Rectal smooth muscle tissue (tissue), 1 donor: ENCODE results near the gene RNF4.
"Not testable (repeated sequence)": the region's sequence is repeated elsewhere in the genome, so short reads cannot be mapped to it uniquely, and the experiment has no call there.

Experiments used
- H3K27ac ChIP-seq: one replicate; pipeline ENCODE4 v1.7.0; 2013; ENCODE audit warnings: low read depth, low read length, inconsistent platforms
- H3K27me3 ChIP-seq: one replicate; pipeline ENCODE4 v1.7.0; 2013; ENCODE audit warnings: low read length; ENCODE audit not compliant: control insufficient read depth, insufficient read depth
- H3K36me3 ChIP-seq: one replicate; pipeline ENCODE4 v1.7.0; 2013; ENCODE audit warnings: low read length; ENCODE audit not compliant: control insufficient read depth, insufficient read depth
- H3K4me1 ChIP-seq: one replicate; pipeline ENCODE4 v1.7.0; 2013; ENCODE audit warnings: low read length; ENCODE audit not compliant: control insufficient read depth, insufficient read depth
- H3K4me3 ChIP-seq: one replicate; pipeline ENCODE4 v1.7.0; 2013; ENCODE audit warnings: low read length
- H3K9ac ChIP-seq: one replicate; pipeline ENCODE4 v1.7.0; 2013; ENCODE audit warnings: low read length

Gene RNF4

GRCh38 chr4:2429945-2430757, 38.8 kb upstream of the RNF4 start:
- H3K4me3 ChIP-seq, H3K27ac ChIP-seq, H3K36me3 ChIP-seq, H3K27me3 ChIP-seq, H3K4me1 ChIP-seq, H3K9ac ChIP-seq: not testable (repeated sequence)

GRCh38 chr4:2432004-2432403, 36.9 kb upstream of the RNF4 start:
- Histone ChIP-seq H3K4me3 (no peak overlapping the region), H3K4me1 (no peaks in the 10 kb centered on the region), H3K36me3 (no peaks in the 10 kb centered on the region), H3K9ac (no peak overlapping the region), H3K27me3 (no peaks in the 10 kb centered on the region), H3K27ac (no peak overlapping the region)

- H3K27me3 ChIP-seq: no peaks in the 10 kb centered on the region
- H3K4me1 ChIP-seq: no peaks in the 10 kb centered on the region
- no peak overlapping the region for H3K9ac ChIP-seq
- H3K4me3 ChIP-seq: no peak overlapping the region
- H3K36me3 ChIP-seq: no peaks in the 10 kb centered on the region
- H3K27ac ChIP-seq: no peak overlapping the region
Measured at GRCh38 chr4:2432991-2433530, 35.8 kb upstream of the RNF4 start.

- Histone ChIP-seq H3K27ac (no peak overlapping the region), H3K9ac (no peak overlapping the region), H3K4me1 (no peaks in the 10 kb centered on the region), H3K4me3 (no peak overlapping the region), H3K36me3 (no peaks in the 10 kb centered on the region), H3K27me3 (no peaks in the 10 kb centered on the region)
Measured at GRCh38 chr4:2433609-2434350, 35.1 kb upstream of the RNF4 start.

GRCh38 chr4:2434420-2434819, 34.5 kb upstream of the RNF4 start:
- Histone ChIP-seq H3K9ac (no peak overlapping the region), H3K36me3 (no peaks in the 10 kb centered on the region), H3K27ac (no peak overlapping the region), H3K4me3 (no peak overlapping the region), H3K27me3 (no peaks in the 10 kb centered on the region), H3K4me1 (no peaks in the 10 kb centered on the region)

GRCh38 chr4:2436301-2436700, 32.6 kb upstream of the RNF4 start:
- Histone ChIP-seq H3K36me3 (no peaks in the 10 kb centered on the region), H3K4me3 (no peak overlapping the region), H3K9ac (no peak overlapping the region), H3K27ac (no peak overlapping the region), H3K27me3 (no peaks in the 10 kb centered on the region), H3K4me1 (no peaks in the 10 kb centered on the region)

- H3K9ac ChIP-seq: no peak overlapping the region
- H3K27me3 ChIP-seq: no peaks in the 10 kb centered on the region
- no peaks in the 10 kb centered on the region for H3K36me3 ChIP-seq
- H3K4me3 ChIP-seq: no peak overlapping the region
- no peak overlapping the region for H3K27ac ChIP-seq
- H3K4me1 ChIP-seq: no peaks in the 10 kb centered on the region
Measured at GRCh38 chr4:2436761-2437474, 32.0 kb upstream of the RNF4 start.

GRCh38 chr4:2437475-2438215, 31.3 kb upstream of the RNF4 start:
- H3K4me3 ChIP-seq: no peak overlapping the region

GRCh38 chr4:2438822-2439718, 29.8 kb upstream of the RNF4 start:
- Histone ChIP-seq H3K4me3 (no peak overlapping the region), H3K36me3 (no peaks in the 10 kb centered on the region), H3K27ac (no peak overlapping the region), H3K27me3 (no peaks in the 10 kb centered on the region), H3K9ac (no peak overlapping the region), H3K4me1 (no peaks in the 10 kb centered on the region)

More at GRCh38 chr4:2437475-2438215, 31.3 kb upstream of the RNF4 start:
- Histone ChIP-seq H3K27me3 (no peaks in the 10 kb centered on the region), H3K9ac (no peak overlapping the region), H3K4me1 (no peaks in the 10 kb centered on the region), H3K36me3 (no peaks in the 10 kb centered on the region), H3K27ac (no peak overlapping the region)

- no peaks in the 10 kb centered on the region for H3K4me1 ChIP-seq
- no peaks in the 10 kb centered on the region for H3K27me3 ChIP-seq
- no peak overlapping the region for H3K27ac ChIP-seq
- no peak overlapping the region for H3K9ac ChIP-seq
- no peak overlapping the region for H3K4me3 ChIP-seq
- no peaks in the 10 kb centered on the region for H3K36me3 ChIP-seq
Measured at GRCh38 chr4:2441393-2442174, 27.3 kb upstream of the RNF4 start.
